ENCODE data around the gene DLEU7.

Gene DLEU7

GRCh38 chr13:50793026-50793425 is 50.5 kb downstream of the DLEU7 start:
- no peak for DNase-seq (ENCODE audit: low spot score)

DNA sequence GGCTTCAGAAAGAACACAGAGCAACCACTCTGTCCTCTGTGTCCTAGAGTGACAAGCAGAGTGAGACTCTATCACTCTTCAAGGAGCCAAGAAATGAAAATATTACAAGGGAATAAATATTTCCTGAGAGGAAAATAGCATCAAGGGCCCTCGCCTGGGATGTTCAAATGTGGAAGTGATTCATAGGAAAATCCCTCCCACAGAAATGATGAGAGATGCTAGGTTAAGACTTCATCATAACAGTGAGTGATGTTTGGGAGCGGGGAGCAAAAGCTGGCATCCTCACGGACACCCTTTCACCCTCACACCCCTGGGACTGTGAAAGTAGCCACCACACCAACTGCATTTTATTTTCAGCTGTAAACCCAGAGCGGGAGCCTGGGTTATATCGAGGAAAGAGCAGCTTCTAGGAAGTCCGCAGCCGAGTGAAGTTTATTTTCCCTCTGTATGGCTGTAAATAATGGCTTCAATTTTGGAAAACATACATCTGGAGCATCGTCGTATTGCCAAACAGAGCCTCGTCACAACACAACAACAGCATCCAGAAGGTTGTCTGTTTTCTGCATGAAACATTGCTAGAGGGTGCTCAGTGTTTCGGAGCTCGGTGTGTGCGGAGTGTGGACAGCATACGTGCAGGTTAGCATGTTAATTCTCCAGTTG is 54.8 kb downstream of the DLEU7 start:
- DNase-seq (ENCODE audit: low spot score): no peak

- DNase-seq (ENCODE audit: low spot score): no peak
These were observed 55.9 kb downstream of the DLEU7 start for GRCh38 chr13:50787316-50788195.

DNA sequence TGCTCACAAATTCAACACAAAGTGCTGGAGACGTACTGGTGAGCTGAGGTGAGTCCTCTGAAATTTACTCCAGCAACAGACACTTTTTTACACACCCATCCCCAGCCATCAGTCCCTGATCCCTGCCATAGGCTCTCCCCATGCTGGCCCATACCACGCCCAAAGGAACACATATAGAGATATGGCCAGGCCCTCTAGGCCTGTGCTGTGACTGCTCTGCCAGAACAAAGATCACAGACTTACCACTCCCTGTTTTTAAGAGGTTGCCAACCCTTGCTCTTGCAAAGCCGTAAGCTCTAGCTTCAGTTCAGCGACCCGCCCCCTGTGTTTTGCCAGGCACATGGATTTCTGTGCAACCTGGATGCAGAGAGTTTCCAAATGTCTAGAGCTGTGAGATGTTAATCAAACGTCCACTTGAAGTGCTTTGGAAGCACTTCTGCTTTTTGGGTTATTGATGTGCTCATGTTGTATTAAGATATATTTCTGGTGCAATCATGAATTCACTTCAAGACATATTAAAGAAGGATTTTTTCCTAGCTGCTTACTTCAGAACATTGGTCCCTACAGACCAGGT is 59.7 kb downstream of the DLEU7 start:
- DNase-seq (ENCODE audit: low spot score): no peak

DNA sequence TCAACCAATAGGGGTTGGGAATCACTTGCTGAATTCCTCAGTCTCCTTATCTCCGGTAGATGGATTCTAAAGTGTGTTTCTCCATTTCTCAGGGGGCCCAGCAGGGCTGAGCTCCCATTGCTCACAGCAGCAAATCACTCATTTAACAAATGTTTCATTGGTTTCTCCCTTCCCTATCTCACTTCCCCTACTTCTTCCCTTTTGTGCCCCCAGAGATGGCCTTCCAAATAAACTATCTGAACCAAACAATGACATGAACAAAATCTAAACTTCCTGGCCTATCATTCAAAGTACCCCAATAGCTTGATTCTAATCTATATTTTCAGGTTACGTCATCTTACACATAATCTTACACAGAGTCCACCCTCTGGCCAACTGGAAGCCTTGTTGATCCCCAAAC is 60.4 kb downstream of the DLEU7 start:
- no peak for DNase-seq (ENCODE audit: low spot score)

DNA sequence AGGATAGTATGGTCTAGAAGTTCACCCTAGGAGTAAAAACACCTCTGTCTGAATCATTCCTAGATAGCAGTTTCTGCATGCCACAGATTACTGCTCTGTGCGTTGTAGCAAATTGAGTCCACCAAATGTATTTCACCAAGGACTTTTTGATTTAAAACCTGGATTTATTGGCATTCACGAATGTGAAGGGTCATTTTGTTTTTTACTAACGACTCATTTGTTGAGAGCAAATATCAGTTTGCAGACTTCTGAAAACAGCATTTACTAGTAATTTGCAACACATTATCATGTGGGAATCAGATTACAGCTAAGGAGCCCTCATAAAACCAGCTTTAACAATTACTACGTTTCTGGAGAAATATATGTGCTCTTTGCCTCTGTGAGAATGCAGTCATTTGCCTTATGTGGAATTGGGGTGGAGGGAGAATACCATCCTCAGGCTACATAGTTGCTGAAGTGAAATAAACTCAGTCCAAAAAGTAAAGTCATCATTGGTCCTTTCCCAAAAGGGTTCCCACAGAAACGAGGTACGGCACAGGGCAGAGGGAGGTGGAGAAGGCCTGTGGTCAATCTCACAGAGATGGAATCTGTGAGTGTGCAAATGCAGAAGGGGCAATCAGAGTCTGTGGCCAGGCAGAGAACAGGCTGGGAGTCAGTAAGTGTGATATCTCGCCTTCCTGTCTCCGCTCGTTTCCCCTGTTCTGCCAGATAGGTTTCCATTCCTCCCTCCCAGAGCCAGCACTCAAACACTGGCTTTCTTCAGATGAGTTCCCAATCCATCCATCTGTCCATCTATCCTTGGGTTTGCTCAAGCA is 63.1 kb downstream of the DLEU7 start:
- no peak for DNase-seq (ENCODE audit: low spot score)

DNA sequence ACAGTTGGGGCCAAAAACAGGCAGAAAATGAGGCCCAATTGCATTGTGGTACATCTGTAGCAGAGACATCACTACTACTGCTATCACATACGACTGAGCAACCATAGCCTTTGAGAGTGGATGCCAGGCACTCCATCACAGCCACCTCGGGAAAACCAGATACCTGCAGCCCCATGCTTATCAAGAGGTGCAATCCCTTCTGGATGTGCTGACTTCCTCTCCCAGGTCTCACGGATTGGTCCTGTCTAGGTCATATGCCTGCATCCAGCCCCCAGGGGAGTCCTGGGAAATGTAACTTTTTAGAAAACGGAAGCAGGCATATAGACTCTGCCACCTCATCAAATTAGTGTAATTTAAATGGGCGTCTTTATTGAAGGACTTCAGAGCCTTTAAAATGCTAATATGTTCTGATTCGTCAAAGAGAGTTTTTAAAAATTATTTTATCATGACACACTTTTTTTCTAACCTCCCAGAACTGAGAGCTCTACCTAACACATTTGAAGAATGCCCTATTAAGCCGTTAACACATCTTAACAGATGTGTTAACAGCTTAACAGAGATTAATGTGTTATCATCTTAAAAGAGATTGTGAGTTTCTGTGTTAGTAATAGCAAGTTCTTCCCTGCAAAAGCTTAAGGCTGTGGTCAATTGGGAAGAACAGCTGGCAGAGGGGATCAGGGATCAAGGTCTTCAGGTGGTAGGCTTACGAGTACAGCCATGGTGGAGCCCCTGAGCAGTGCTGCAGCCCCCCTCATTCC is 63.9 kb downstream of the DLEU7 start:
- no peak for DNase-seq (ENCODE audit: low spot score)
